IMR-90 (cell line): Measurements from ENCODE around the gene SIK3. TPM values are rescaled to one million over a fixed set of nuclear protein-coding genes. Genes with fewer than 3 reads are reported as not detected.

Experiments
- ATAC-seq: fragments of 200-7000 bp; cut with Tn5 transposase; 2 replicates; pipeline ENCODE4 v1.9.1; 2020; ENCODE audit warnings: low read depth, mild to moderate bottlenecking, moderate library complexity
- BruUV-seq: library from RNA; stranded (reverse); fragments of 400-500 nt; replicated peaks from 2 replicates; lab custom pipeline; 2021; lab: Mats Ljungman, UMichigan
- CTCF ChIA-PET: fragments of 300-600 bp; formaldehyde crosslinking; extraction: SDS; loops from one replicate; lab custom pipeline; 2021; ENCODE audit warnings: antibody characterized with exemption; lab: Yijun Ruan, JAX
- POLR2A ChIA-PET: fragments of 300-600 bp; sonication (Branson Sonifier 250); formaldehyde crosslinking; loops from one replicate; lab custom pipeline; 2022; ENCODE audit warnings: antibody characterized with exemption; ENCODE audit not compliant: unreplicated experiment; lab: Charles Lee
- DNase-seq: peaks from one replicate; pipeline ENCODE4 v3.0.0; 2013
- H2AFZ ChIP-seq: replicated peaks from 2 replicates; pipeline ENCODE3; 2013; ENCODE audit warnings: low read length, mild to moderate bottlenecking; ENCODE audit not compliant: poor library complexity
- H2AK5ac ChIP-seq: 2 replicates; pipeline ENCODE4 v1.6.1; 2013; ENCODE audit warnings: low read depth, low read length, inconsistent platforms
- H2AK9ac ChIP-seq: replicated peaks from 2 replicates; pipeline ENCODE3; 2013; ENCODE audit warnings: mild to moderate bottlenecking, low read depth, low read length, moderate library complexity; ENCODE audit not compliant: poor library complexity
- H2BK120ac ChIP-seq: 2 replicates; pipeline ENCODE4 v1.6.1; 2013; ENCODE audit warnings: low read depth, low read length, inconsistent platforms
- H2BK15ac ChIP-seq: 3 replicates; pipeline ENCODE4 v1.6.1; 2013; ENCODE audit warnings: low read depth, low read length, inconsistent platforms
- H2BK20ac ChIP-seq: 2 replicates; pipeline ENCODE4 v1.6.1; 2013; ENCODE audit warnings: low read depth, mild to moderate bottlenecking, inconsistent platforms, low read length, moderate library complexity
- H2BK5ac ChIP-seq: 2 replicates; pipeline ENCODE4 v1.6.1; 2013; ENCODE audit warnings: mild to moderate bottlenecking, low read depth, low read length, inconsistent platforms; ENCODE audit not compliant: poor library complexity, severe bottlenecking
- H3K14ac ChIP-seq: replicated peaks from 2 replicates; pipeline ENCODE4 v1.6.1; 2013; ENCODE audit warnings: low read depth, low read length, inconsistent platforms
- H3K18ac ChIP-seq: 2 replicates; pipeline ENCODE4 v1.6.1; 2013; ENCODE audit warnings: low read depth, low read length, control low read depth
- H3K23ac ChIP-seq: 2 replicates; pipeline ENCODE4 v1.6.1; 2013; ENCODE audit warnings: low read depth, low read length, inconsistent platforms
- H3K27ac ChIP-seq: 2 replicates; pipeline ENCODE4 v1.5.1; 2013; ENCODE audit warnings: mild to moderate bottlenecking, control low read depth, low read length; ENCODE audit not compliant: insufficient read depth
- H3K27me3 ChIP-seq: 2 replicates; pipeline ENCODE4 v1.6.1; 2013; ENCODE audit warnings: low read length; ENCODE audit not compliant: control insufficient read depth, insufficient read depth
- H3K36me3 ChIP-seq: 2 replicates; pipeline ENCODE4 v1.6.1; 2013; ENCODE audit warnings: low read length, mixed read lengths; ENCODE audit not compliant: control insufficient read depth, insufficient read depth
- H3K4ac ChIP-seq: 2 replicates; pipeline ENCODE4 v1.6.1; 2013; ENCODE audit warnings: low read depth, low read length, inconsistent platforms
- H3K4me1 ChIP-seq: 2 replicates; pipeline ENCODE4 v1.6.1; 2013; ENCODE audit warnings: low read length, mixed read lengths; ENCODE audit not compliant: control insufficient read depth, insufficient read depth
- H3K4me2 ChIP-seq: 2 replicates; pipeline ENCODE4 v1.6.1; 2013; ENCODE audit warnings: low read depth, mild to moderate bottlenecking, control low read depth, low read length, moderate library complexity
- H3K4me3 ChIP-seq: 2 replicates; pipeline ENCODE4 v1.5.1; 2013; ENCODE audit warnings: low read depth, mild to moderate bottlenecking, control low read depth, low read length, moderate library complexity; ENCODE audit not compliant: insufficient read depth
- H3K56ac ChIP-seq: 2 replicates; pipeline ENCODE4 v1.6.1; 2013; ENCODE audit warnings: low read length, inconsistent platforms; ENCODE audit not compliant: insufficient read depth; ENCODE audit errors: extremely low read depth
- H3K79me1 ChIP-seq, 2 experiments: 2 replicates each; pipeline ENCODE4 v1.6.1; 2013; ENCODE audit warnings: low read length in 2 of 2, inconsistent platforms in 1 of 2, low read depth in 1 of 2
- H3K9ac ChIP-seq: 2 replicates; pipeline ENCODE4 v1.6.1; 2013; ENCODE audit warnings: low read depth, low read length, control low read depth
- H3K9me1 ChIP-seq: 2 replicates; pipeline ENCODE4 v1.6.1; 2013; ENCODE audit warnings: low read length, inconsistent platforms; ENCODE audit not compliant: insufficient read depth
- H3K9me3 ChIP-seq: 2 replicates; pipeline ENCODE4 v1.6.1; 2013; ENCODE audit warnings: low read length; ENCODE audit not compliant: control insufficient read depth, insufficient read depth
- H4K20me1 ChIP-seq: 2 replicates; pipeline ENCODE4 v1.6.1; 2013; ENCODE audit warnings: low read length, inconsistent platforms; ENCODE audit not compliant: insufficient read depth
- H4K5ac ChIP-seq: 2 replicates; pipeline ENCODE4 v1.6.1; 2013; ENCODE audit warnings: mild to moderate bottlenecking, low read depth, low read length, control low read depth
- H4K8ac ChIP-seq, 2 experiments: 2 replicates each; pipeline ENCODE4 v1.6.1; 2013; ENCODE audit warnings: low read depth in 2 of 2, low read length in 2 of 2, control low read depth in 1 of 2, inconsistent platforms in 1 of 2
- H4K91ac ChIP-seq: 2 replicates; pipeline ENCODE4 v1.6.1; 2013; ENCODE audit warnings: low read depth, low read length, inconsistent platforms; ENCODE audit not compliant: insufficient read depth
- BHLHE40 ChIP-seq: fragments of 150-350 bp; IDR thresholded peaks from 2 replicates; pipeline ENCODE4 v1.6.1; 2016; ENCODE audit warnings: mild to moderate bottlenecking, low read depth, low read length
- CEBPB ChIP-seq: IDR thresholded peaks from 2 replicates; pipeline ENCODE4 v1.6.1; 2012; ENCODE audit warnings: low read depth, low read length, improper control_type of control experiment
- CHD1 ChIP-seq: IDR thresholded peaks from 2 replicates; pipeline ENCODE4 v1.6.1; 2012; ENCODE audit warnings: low read depth, low read length, improper control_type of control experiment
- CTCF ChIP-seq: conservative IDR thresholded peaks from 2 replicates; pipeline ENCODE4 v1.5.1; 2012; ENCODE audit warnings: mild to moderate bottlenecking, low read depth, low read length, improper control_type of control experiment
- FOS ChIP-seq: fragments of 150-350 bp; IDR thresholded peaks from 2 replicates; pipeline ENCODE4 v1.6.1; 2016; ENCODE audit warnings: low read depth, low read length
- MAFK ChIP-seq: IDR thresholded peaks from 2 replicates; pipeline ENCODE4 v1.6.1; 2012; ENCODE audit warnings: low read depth, low read length, improper control_type of control experiment
- MAZ ChIP-seq: IDR thresholded peaks from 2 replicates; pipeline ENCODE4 v1.6.1; 2012; ENCODE audit warnings: low read depth, mild to moderate bottlenecking, low read length, improper control_type of control experiment, moderate library complexity, borderline replicate concordance
- MXI1 ChIP-seq: IDR thresholded peaks from 2 replicates; pipeline ENCODE4 v1.6.1; 2012; ENCODE audit warnings: low read depth, mild to moderate bottlenecking, low read length, moderate library complexity, borderline replicate concordance
- NFE2L2 ChIP-seq: fragments of 150-350 bp; IDR thresholded peaks from 2 replicates; pipeline ENCODE4 v1.6.1; 2016; ENCODE audit warnings: low read depth, mild to moderate bottlenecking, low read length
- POLR2A ChIP-seq: IDR thresholded peaks from 2 replicates; pipeline ENCODE4 v1.6.1; 2012; ENCODE audit warnings: mild to moderate bottlenecking, low read depth, low read length
- RCOR1 ChIP-seq: IDR thresholded peaks from 2 replicates; pipeline ENCODE4 v1.6.1; 2012; ENCODE audit warnings: mild to moderate bottlenecking, low read length, improper control_type of control experiment; ENCODE audit not compliant: insufficient replicate concordance
- RFX5 ChIP-seq: IDR thresholded peaks from 2 replicates; pipeline ENCODE4 v1.8.0; 2012; ENCODE audit warnings: low read depth, mild to moderate bottlenecking, low read length, moderate library complexity
- USF2 ChIP-seq: fragments of 150-350 bp; IDR thresholded peaks from 2 replicates; pipeline ENCODE4 v1.6.1; 2017; ENCODE audit warnings: mild to moderate bottlenecking, antibody characterized with exemption, low read length, low read depth
- WGBS, 2 experiments: methylation state at CpG; one replicate each; pipeline versions ENCODE4 v1.1.5 to v1.1.7; 2013; ENCODE audit warnings: missing lambda C conversion rate in 2 of 2; ENCODE audit not compliant: insufficient read length in 1 of 2; ENCODE audit errors: extremely low coverage in 2 of 2; 5-methylcytosine and 5-hydroxymethylcytosine counted together
- dilution Hi-C: fragments of 300-500 bp; cut with HindIII; formaldehyde crosslinking; loops from one replicate; pipeline ENCODE4 v1.14.3; 2018; ENCODE audit warnings: low sequenced_read_pairs; ENCODE audit not compliant: unreplicated experiment
- in situ Hi-C: fragments of 300-500 bp; cut with MboI; formaldehyde crosslinking; loops from 3 replicates; pipeline ENCODE4 v1.14.3; 2019; ENCODE audit warnings: low sequenced_read_pairs, inconsistent platforms, mixed read lengths
- intact Hi-C: fragments of 100-400 bp; cut with micrococcal nuclease; formaldehyde crosslinking; loops from 2 replicates; pipeline ENCODE4 v1.10.0; 2022
- polyA plus RNA-seq, 3 experiments: library from polyadenylated mRNA; depleted of rRNA; stranded (reverse); fragments of >200 nt; gene quantifications; 2 replicates each; pipeline ENCODE4 v1.2.3, GENCODE V29; 2012; ENCODE audit warnings: low replicate concordance in 1 of 3
- total RNA-seq: library from RNA; depleted of rRNA; stranded (reverse); fragments of >200 nt; gene quantifications from 2 replicates; pipeline ENCODE4 v1.2.3, GENCODE V29; 2012

SIK3 gene
- total and polyA plus RNA-seq, 2 of the 4 experiments (the other 2 are of a cell fraction) = 8.2 to 9.1 TPM

- Histone ChIP-seq H3K9me1 (peaks cover 11% of the 10 kb centered on the region), H2AFZ (no peak overlapping the region), H2AK5ac (0 out of 2 replicates have a peak overlapping the region, but pooled peaks have one; percentile 20), H3K79me1 (peaks cover 20 to 43% of the 10 kb centered on the region in 2 experiments), H3K27ac (no peak overlapping the region), H2AK9ac (no peak overlapping the region), H2BK5ac (no peak overlapping the region), H3K56ac (no peak overlapping the region), H4K8ac (no peak overlapping the region), H3K14ac (no peak overlapping the region; the same call in 1 of the 2 replicates), H4K91ac (no peak overlapping the region), H2BK120ac (no peak overlapping the region), H3K23ac (peak overlapping the region; percentile 76), H3K4me1 (peaks cover 6% of the 10 kb centered on the region), H3K9me3 (no peaks in the 10 kb centered on the region), H3K9ac (no peak overlapping the region), H3K4me3 (no peak overlapping the region), H3K4me2 (no peak overlapping the region), H4K5ac (no peak overlapping the region), H2BK15ac (no peak overlapping the region), H3K18ac (no peak overlapping the region), H3K36me3 (no peaks in the 10 kb centered on the region), H3K4ac (no peak overlapping the region), H4K20me1 (peaks cover 8% of the 10 kb centered on the region; the same call in 1 of the 2 replicates), H3K27me3 (no peaks in the 10 kb centered on the region), H2BK20ac (no peak overlapping the region)
- 75% methylated on average over 3 of the region's 4 CpGs; no CpG with 5 or more reads in 1 of the 2 experiments for WGBS, 2 experiments
- dilution Hi-C loops (no loop called here), intact Hi-C loops (no loop called here), in situ Hi-C loops (no loop called here)
- ATAC-seq = no peak
- ChIA-PET POLR2A (no interaction called here), CTCF (no interaction called here)
- BruUV-seq = no TSS peak
- DNase-seq = no peak
- TF ChIP-seq NFE2L2 (no peak), RCOR1 (no peak), MAZ (no peak), CEBPB (no peak), POLR2A (no peak), CHD1 (no peak), MAFK (no peak), BHLHE40 (no peak), USF2 (no peak), RFX5 (no peak), MXI1 (no peak), FOS (no peak), CTCF (no peak)
These were observed 134.4 kb downstream of the SIK3 start for GRCh38 chr11:116963813-116964212.
